ENCODE data around the gene ALAS1. TPM values are rescaled to one million over a fixed set of nuclear protein-coding genes. Genes with fewer than 3 reads are reported as not detected.

ALAS1 gene
- total RNA-seq, 1 experiment from 2014 or later = 53.1 TPM

GRCh38 chr3:52175416-52176179 lies 22.4 kb upstream of the ALAS1 start:
- TF ChIP-seq, protein P1, sequence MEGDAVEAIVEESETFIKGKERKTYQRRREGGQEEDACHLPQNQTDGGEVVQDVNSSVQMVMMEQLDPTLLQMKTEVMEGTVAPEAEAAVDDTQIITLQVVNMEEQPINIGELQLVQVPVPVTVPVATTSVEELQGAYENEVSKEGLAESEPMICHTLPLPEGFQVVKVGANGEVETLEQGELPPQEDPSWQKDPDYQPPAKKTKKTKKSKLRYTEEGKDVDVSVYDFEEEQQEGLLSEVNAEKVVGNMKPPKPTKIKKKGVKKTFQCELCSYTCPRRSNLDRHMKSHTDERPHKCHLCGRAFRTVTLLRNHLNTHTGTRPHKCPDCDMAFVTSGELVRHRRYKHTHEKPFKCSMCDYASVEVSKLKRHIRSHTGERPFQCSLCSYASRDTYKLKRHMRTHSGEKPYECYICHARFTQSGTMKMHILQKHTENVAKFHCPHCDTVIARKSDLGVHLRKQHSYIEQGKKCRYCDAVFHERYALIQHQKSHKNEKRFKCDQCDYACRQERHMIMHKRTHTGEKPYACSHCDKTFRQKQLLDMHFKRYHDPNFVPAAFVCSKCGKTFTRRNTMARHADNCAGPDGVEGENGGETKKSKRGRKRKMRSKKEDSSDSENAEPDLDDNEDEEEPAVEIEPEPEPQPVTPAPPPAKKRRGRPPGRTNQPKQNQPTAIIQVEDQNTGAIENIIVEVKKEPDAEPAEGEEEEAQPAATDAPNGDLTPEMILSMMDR (IDR thresholded peaks at IDR 0.05; ENCODE audit: insufficient read depth in 1 of 2, low read depth in 1 of 2, low read length in 1 of 2, severe bottlenecking in 1 of 2, unreplicated experiment in 1 of 2) = no peak
- no peak for DNase-seq
- no peaks in the 10 kb centered on the region for H3K36me3 Mint-ChIP-seq (ENCODE audit: insufficient read depth, unreplicated experiment)
- Histone ChIP-seq H3K9me3 (no peaks in the 10 kb centered on the region), H3K36me3 (ENCODE audit: control insufficient read depth, insufficient read depth, low read length) (no peaks in the 10 kb centered on the region), H3K4me3 (ENCODE audit: low read depth, low read length) (no peak overlapping the region), H3K27me3 (replicated peaks; ENCODE audit: control insufficient read depth, insufficient read depth, low read length) (no peaks in the 10 kb centered on the region), H3K4me1 (peaks cover 6% of the 10 kb centered on the region; the same call in 1 of the 2 replicates)
- H3K27me3 Mint-ChIP-seq (ENCODE audit: insufficient read depth, unreplicated experiment) = no peaks in the 10 kb centered on the region
- intact Hi-C loops (cut with micrococcal nuclease; ENCODE audit: unreplicated experiment) = no loop called here
- H3K27ac Mint-ChIP-seq (ENCODE audit: unreplicated experiment) = no peak overlapping the region
- CTCF ChIA-PET = interaction anchor here (1.1 kb wide), 1 partner anchor 8 kb away, joined by 4 read pairs; no protein-coding TSS in a partner anchor
- H3K4me3 Mint-ChIP-seq (ENCODE audit: unreplicated experiment) = no peak overlapping the region
- no TSS peak for BruUV-seq (replicated peaks)
- H3K4me1 Mint-ChIP-seq (ENCODE audit: low read depth, unreplicated experiment) = peaks cover 11% of the 10 kb centered on the region
- H3K9me3 Mint-ChIP-seq (ENCODE audit: unreplicated experiment) = no peaks in the 10 kb centered on the region
- POLR2A ChIA-PET = no interaction called here

- Mint-ChIP-seq H3K9me3 (ENCODE audit: unreplicated experiment) (no peaks in the 10 kb centered on the region), H3K27me3 (ENCODE audit: insufficient read depth, unreplicated experiment) (no peaks in the 10 kb centered on the region), H3K36me3 (ENCODE audit: insufficient read depth, unreplicated experiment) (no peaks in the 10 kb centered on the region), H3K4me1 (ENCODE audit: low read depth, unreplicated experiment) (peaks cover 7% of the 10 kb centered on the region), H3K27ac (ENCODE audit: unreplicated experiment) (no peak overlapping the region), H3K4me3 (ENCODE audit: unreplicated experiment) (no peak overlapping the region)
- no TSS peak for BruUV-seq (replicated peaks)
- DNase-seq = no peak
- no peaks in the 10 kb centered on the region for H3K36me3 ChIP-seq (ENCODE audit: control insufficient read depth, insufficient read depth, low read length)
- intact Hi-C loops (cut with micrococcal nuclease; ENCODE audit: unreplicated experiment) = no loop called here
- ChIA-PET POLR2A (no interaction called here), CTCF (interaction anchor here (0.6 kb wide), 1 partner anchor 57 kb away, joined by 3 read pairs; no protein-coding TSS in a partner anchor)
- H3K27me3 ChIP-seq (replicated peaks; ENCODE audit: control insufficient read depth, insufficient read depth, low read length) = no peaks in the 10 kb centered on the region
- no peak overlapping the region for H3K4me3 ChIP-seq (ENCODE audit: low read depth, low read length)
- H3K4me1 ChIP-seq = peaks cover 6% of the 10 kb centered on the region; the same call in 1 of the 2 replicates
- no peaks in the 10 kb centered on the region for H3K9me3 ChIP-seq
- TF ChIP-seq, protein P1 (IDR thresholded peaks at IDR 0.05; ENCODE audit: insufficient read depth in 1 of 2, low read depth in 1 of 2, low read length in 1 of 2, severe bottlenecking in 1 of 2, unreplicated experiment in 1 of 2) = no peak
Observed at GRCh38 chr3:52176180-52176752, 21.7 kb upstream of the ALAS1 start.

DNA sequence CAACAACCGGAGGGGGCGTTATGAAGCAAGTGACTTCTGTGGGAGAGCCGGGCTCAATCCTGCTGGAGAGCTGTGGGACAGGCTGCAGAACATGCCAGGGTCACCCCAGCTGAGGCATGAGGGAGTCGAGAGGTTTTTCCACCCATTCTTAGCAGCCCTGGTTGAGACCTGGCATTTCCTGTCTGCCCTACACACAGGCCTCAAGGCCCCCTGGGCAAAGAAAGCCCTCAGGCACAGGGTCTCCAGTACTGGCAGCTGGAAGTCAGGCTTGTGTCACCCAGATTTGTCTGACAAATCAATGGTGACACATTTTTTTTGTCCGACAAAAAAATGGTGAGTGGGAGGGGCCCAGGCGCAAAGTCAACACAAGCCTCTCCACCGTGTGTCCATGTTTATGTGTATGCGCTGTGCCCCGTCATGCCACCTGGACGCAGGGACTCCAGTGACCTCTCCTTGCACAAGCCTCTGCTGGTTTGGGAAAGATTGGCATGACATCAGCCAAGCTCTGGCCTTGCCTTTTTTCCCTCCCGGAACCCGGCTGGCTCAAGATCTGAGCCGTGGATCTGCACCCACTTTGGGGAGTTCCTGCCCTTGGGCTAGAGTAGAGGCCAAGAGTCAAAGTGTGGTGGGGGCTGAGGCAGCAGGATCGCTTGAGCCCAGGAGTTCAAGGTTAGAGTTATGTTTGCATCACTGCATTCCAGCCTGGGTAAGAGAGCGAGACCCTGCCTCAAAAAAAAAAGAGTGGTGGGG lies 20.8 kb upstream of the ALAS1 start:
- Histone ChIP-seq H3K9me3 (no peaks in the 10 kb centered on the region), H3K36me3 (ENCODE audit: control insufficient read depth, insufficient read depth, low read length) (no peaks in the 10 kb centered on the region), H3K27me3 (replicated peaks; ENCODE audit: control insufficient read depth, insufficient read depth, low read length) (no peaks in the 10 kb centered on the region), H3K4me1 (peaks cover 6% of the 10 kb centered on the region; the same call in 1 of the 2 replicates), H3K4me3 (ENCODE audit: low read depth, low read length) (no peak overlapping the region)
- intact Hi-C loops (cut with micrococcal nuclease; ENCODE audit: unreplicated experiment) = no loop called here
- CTCF ChIA-PET = interaction anchor here (0.6 kb wide), 1 partner anchor 58 kb away, joined by 3 read pairs; no protein-coding TSS in a partner anchor
- no TSS peak for BruUV-seq (replicated peaks)
- POLR2A ChIA-PET = interaction anchor here (0.9 kb wide), 1 partner anchor 49 kb away, joined by 5 read pairs; no protein-coding TSS in a partner anchor
- H3K27me3 Mint-ChIP-seq (ENCODE audit: insufficient read depth, unreplicated experiment) = no peaks in the 10 kb centered on the region
- TF ChIP-seq, protein P1 (IDR thresholded peaks at IDR 0.05; ENCODE audit: insufficient read depth in 1 of 2, low read depth in 1 of 2, low read length in 1 of 2, severe bottlenecking in 1 of 2, unreplicated experiment in 1 of 2) = no peak
- H3K27ac Mint-ChIP-seq (ENCODE audit: unreplicated experiment) = no peak overlapping the region
- no peak overlapping the region for H3K4me3 Mint-ChIP-seq (ENCODE audit: unreplicated experiment)
- DNase-seq = no peak
- H3K36me3 Mint-ChIP-seq (ENCODE audit: insufficient read depth, unreplicated experiment) = no peaks in the 10 kb centered on the region
- no peaks in the 10 kb centered on the region for H3K4me1 Mint-ChIP-seq (ENCODE audit: low read depth, unreplicated experiment)
- no peaks in the 10 kb centered on the region for H3K9me3 Mint-ChIP-seq (ENCODE audit: unreplicated experiment)

All from Caco-2 (cell line).